HepG2 (cell line): ENCODE measurements around the gene KCNMA1. TPM values are rescaled to one million over a fixed set of nuclear protein-coding genes. Genes with fewer than 3 reads are reported as not detected.

ENCODE experiments used
- ATAC-seq: fragments of 200-7000 bp; cut with Tn5 transposase; 3 replicates; pipeline ENCODE4 v1.9.1; 2020; ENCODE audit warnings: mild to moderate bottlenecking, moderate library complexity
- BruUV-seq: library from RNA; stranded (reverse); fragments of 400-500 nt; replicated peaks from 2 replicates; lab custom pipeline; 2021; lab: Mats Ljungman, UMichigan
- CTCF ChIA-PET: fragments of 300-600 bp; formaldehyde crosslinking; extraction: SDS; loops from one replicate; lab custom pipeline; 2021; ENCODE audit warnings: low total read pairs, inconsistent platforms, low intra/inter-chr PET ratio; lab: Yijun Ruan, JAX
- POLR2A ChIA-PET: fragments of 350-600 bp; sonication (Branson Sonifier 250); formaldehyde crosslinking; loops from one replicate; lab custom pipeline; 2020; ENCODE audit warnings: antibody characterized with exemption, inconsistent platforms; lab: Yijun Ruan, JAX
- DNase-seq: peaks from one replicate; pipeline ENCODE4 v3.0.0-alpha.2; 2015; ENCODE audit warnings: low spot score
- FAIRE-seq: peaks from 3 replicates; lab custom pipeline; 2011; peaks lifted over from hg19 to GRCh38; lab: Jason Lieb, UNC
- H2AFZ ChIP-seq: one replicate; pipeline ENCODE4 v1.6.1; 2011; ENCODE audit warnings: low read length, inconsistent platforms
- H3K27ac ChIP-seq: fragments of 300-600 bp; 3 replicates; pipeline ENCODE4 v1.8.0; 2011; ENCODE audit warnings: mixed run types, mild to moderate bottlenecking, mixed read lengths, low read length, inconsistent platforms; ENCODE audit not compliant: insufficient read depth; ENCODE audit errors: extremely low read length
- H3K27me3 ChIP-seq, 2 experiments: fragments of 200-600 bp in 1 of 2; 2 replicates in 1 of 2; 3 replicates in 1 of 2; pipeline versions ENCODE4 v1.6.0 to v1.8.0; 2011; ENCODE audit warnings: low read length in 2 of 2, mild to moderate bottlenecking in 2 of 2, moderate library complexity in 2 of 2, inconsistent platforms in 1 of 2; ENCODE audit not compliant: insufficient read depth in 2 of 2, control insufficient read depth in 1 of 2
- H3K36me3 ChIP-seq, 2 experiments: fragments of 200-600 bp in 1 of 2; replicated peaks in 1 of 2; 2 replicates in 1 of 2; 3 replicates in 1 of 2; pipeline versions ENCODE4 v1.5.1 to v1.8.0; 2011; ENCODE audit warnings: low read length in 2 of 2, inconsistent platforms in 1 of 2; ENCODE audit not compliant: insufficient read depth in 2 of 2, control insufficient read depth in 1 of 2
- H3K4me1 ChIP-seq: 2 replicates; pipeline ENCODE4 v1.5.1; 2012; ENCODE audit warnings: low read length, inconsistent platforms; ENCODE audit not compliant: insufficient read depth
- H3K4me2 ChIP-seq: 2 replicates; pipeline ENCODE4 v1.6.0; 2011; ENCODE audit warnings: low read depth, low read length, inconsistent platforms
- H3K4me3 ChIP-seq, 3 experiments: fragments of 200-600 bp in 1 of 3; sonication (generic), shearing (Covaris generic) in 1 of 3; replicated peaks in 1 of 3; 2 replicates each; pipeline ENCODE4 v1.5.1; 2011 to 2016; ENCODE audit warnings: low read length in 3 of 3, inconsistent platforms in 2 of 3, low read depth in 2 of 3, mild to moderate bottlenecking in 2 of 3, control low read depth in 1 of 3, mixed read lengths in 1 of 3; ENCODE audit not compliant: insufficient read depth in 1 of 3
- H3K79me2 ChIP-seq: one replicate; pipeline ENCODE4 v1.6.1; 2011; ENCODE audit warnings: low read length, inconsistent platforms; ENCODE audit not compliant: insufficient read depth
- H3K9ac ChIP-seq: 2 replicates; pipeline ENCODE4 v1.6.0; 2011; ENCODE audit warnings: mild to moderate bottlenecking, low read depth, low read length, inconsistent platforms; ENCODE audit not compliant: insufficient read depth
- H3K9me3 ChIP-seq: 2 replicates; pipeline ENCODE4 v1.5.1; 2012; ENCODE audit warnings: mild to moderate bottlenecking, low read length
- H4K20me1 ChIP-seq: 2 replicates; pipeline ENCODE4 v1.6.0; 2011; ENCODE audit warnings: inconsistent platforms, mild to moderate bottlenecking, low read length, moderate library complexity; ENCODE audit not compliant: insufficient read depth
- AHR ChIP-seq: IDR thresholded peaks from 2 replicates; pipeline ENCODE4 v1.6.1; 2018; ENCODE audit warnings: missing genetic modification reagents, missing compliant biosample characterization
- KAT7 ChIP-seq: IDR thresholded peaks from 2 replicates; pipeline ENCODE4 v1.6.1; 2018; ENCODE audit warnings: borderline replicate concordance, missing compliant biosample characterization
- SMAD9 ChIP-seq: sonication (generic); formaldehyde crosslinking; IDR thresholded peaks from 2 replicates; pipeline ENCODE4 v1.5.1; 2020; ENCODE audit warnings: mild to moderate bottlenecking, missing genetic modification reagents
- STAG1 ChIP-seq: sonication (generic); formaldehyde crosslinking; IDR thresholded peaks from 2 replicates; pipeline ENCODE4 v1.4.0; 2020; ENCODE audit warnings: missing genetic modification reagents
- TFAP4 ChIP-seq: sonication (generic); IDR thresholded peaks from 2 replicates; pipeline ENCODE4 v1.6.1; 2016; ENCODE audit warnings: low read depth, borderline replicate concordance
- THAP11 ChIP-seq: IDR thresholded peaks from 2 replicates; pipeline ENCODE4 v1.6.1; 2016; ENCODE audit warnings: missing biosample characterization, missing genetic modification reagents
- ZNF670 ChIP-seq: sonication (generic); formaldehyde crosslinking; IDR thresholded peaks from 2 replicates; pipeline ENCODE4 v1.8.0; 2022; ENCODE audit warnings: mild to moderate bottlenecking, missing genetic modification reagents, borderline replicate concordance
- WGBS: methylation state at CpG from one replicate; pipeline ENCODE4 v1.1.6; 2017; ENCODE audit warnings: low lambda C conversion rate; 5-methylcytosine and 5-hydroxymethylcytosine counted together
- in situ Hi-C: cut with HindIII; loops from 2 replicates; pipeline ENCODE4 v1.10.0; 2017; ENCODE audit warnings: low pct_unique_long_range_greater_than_20kb; ENCODE audit not compliant: extremely low pct_ligation_motif_present
- intact Hi-C: fragments of 100-400 bp; cut with micrococcal nuclease; formaldehyde crosslinking; loops from one replicate; pipeline ENCODE4 v1.10.0; 2022; ENCODE audit not compliant: unreplicated experiment
- polyA plus RNA-seq, 8 experiments: library from polyadenylated mRNA; depleted of rRNA in 3 of 8; stranded (reverse) in 7 of 8; unstranded in 1 of 8; fragments of >200 nt; fragmentation: Illumina TruSeq in 4 of 8; extraction: Trizol in 4 of 8; gene quantifications; 2 replicates each; pipeline versions ENCODE4 v1.2.1 to v1.2.3, GENCODE V29; 2011 to 2016; ENCODE audit warnings: low read depth in 4 of 8, missing spikeins in 1 of 8, mixed read lengths in 1 of 8; ENCODE audit not compliant: insufficient read depth in 1 of 8
- total RNA-seq, 5 experiments: library from RNA; depleted of rRNA; stranded (reverse); fragments of >200 nt; fragmentation: Illumina TruSeq; extraction: Trizol; gene quantifications; 2 replicates each; pipeline ENCODE4 v1.2.3, GENCODE V29; 2016; ENCODE audit warnings: low read depth in 1 of 5
- TF ChIP-seq, protein P1 (sequence below): sonication (generic); formaldehyde crosslinking; IDR thresholded peaks from 2 replicates; pipeline ENCODE4 v1.4.0; 2020; ENCODE audit warnings: mild to moderate bottlenecking, missing genetic modification reagents

KCNMA1 gene
- total and polyA plus RNA-seq, 2 of the 13 experiments (the other 11 are each of a cell fraction or from before 2014, with no cell fraction given): 0.02 TPM; not detected in 1

GRCh38 chr10:77679217-77679616, 41.6 kb upstream of the KCNMA1 start:
- Histone ChIP-seq H3K9me3 (no peaks in the 10 kb centered on the region), H3K27ac (no peak overlapping the region), H2AFZ (no peak overlapping the region), H3K4me3 (no peak overlapping the region), H3K9ac (no peak overlapping the region), H3K79me2 (no peaks in the 10 kb centered on the region), H3K36me3 (no peaks in the 10 kb centered on the region), H3K4me1 (no peaks in the 10 kb centered on the region), H3K27me3 (peaks cover 0 to 1% of the 10 kb centered on the region in 2 experiments; a peak in 2 of 5 replicates), H3K4me2 (no peak overlapping the region), H4K20me1 (no peaks in the 10 kb centered on the region)
- intact Hi-C loops (no loop called here), in situ Hi-C loops (no loop called here)
- ATAC-seq: no peak
- BruUV-seq: no TSS peak
- DNase-seq: no peak
- POLR2A ChIA-PET: no interaction called here
- no peak for TF ChIP-seq STAG1 (CRISPR knock-in tag)
- TF ChIP-seq TFAP4: no peak
- TF ChIP-seq ZNF670 (CRISPR knock-in tag): no peak
- TF ChIP-seq, protein P1, sequence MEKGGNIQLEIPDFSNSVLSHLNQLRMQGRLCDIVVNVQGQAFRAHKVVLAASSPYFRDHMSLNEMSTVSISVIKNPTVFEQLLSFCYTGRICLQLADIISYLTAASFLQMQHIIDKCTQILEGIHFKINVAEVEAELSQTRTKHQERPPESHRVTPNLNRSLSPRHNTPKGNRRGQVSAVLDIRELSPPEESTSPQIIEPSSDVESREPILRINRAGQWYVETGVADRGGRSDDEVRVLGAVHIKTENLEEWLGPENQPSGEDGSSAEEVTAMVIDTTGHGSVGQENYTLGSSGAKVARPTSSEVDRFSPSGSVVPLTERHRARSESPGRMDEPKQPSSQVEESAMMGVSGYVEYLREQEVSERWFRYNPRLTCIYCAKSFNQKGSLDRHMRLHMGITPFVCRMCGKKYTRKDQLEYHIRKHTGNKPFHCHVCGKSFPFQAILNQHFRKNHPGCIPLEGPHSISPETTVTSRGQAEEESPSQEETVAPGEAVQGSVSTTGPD (CRISPR knock-in tag): no peak
- no peak for TF ChIP-seq KAT7
- TF ChIP-seq AHR: no peak
- no peak for TF ChIP-seq SMAD9 (CRISPR knock-in tag)
- no peak for TF ChIP-seq THAP11 (CRISPR knock-in tag)
- CTCF ChIA-PET: no interaction called here
- no peak for FAIRE-seq
- WGBS: 10% methylated on average over 5 of the region's 5 CpGs
